ENCODE results near the gene TCF4.

TCF4 gene

GRCh38 chr18:55384551-55385275 is 203.3 kb downstream of the TCF4 start:
- Histone ChIP-seq H3K9me3 (ENCODE audit: control insufficient read depth, low read depth, low read length) (peaks cover 7% of the 10 kb centered on the region), H3K4me1 (ENCODE audit: control insufficient read depth, low read depth, low read length) (peaks cover 7% of the 10 kb centered on the region), H3K27me3 (ENCODE audit: control insufficient read depth, insufficient read depth, low read length) (no peaks in the 10 kb centered on the region), H3K4me3 (ENCODE audit: low read length) (no peak overlapping the region), H3K36me3 (ENCODE audit: control insufficient read depth, low read depth, low read length) (no peaks in the 10 kb centered on the region), H3K27ac (ENCODE audit: low read length) (no peak overlapping the region), H3K9ac (ENCODE audit: low read length) (no peak overlapping the region)

GRCh38 chr18:55384115-55384514 is 203.9 kb downstream of the TCF4 start:
- H3K9ac ChIP-seq (ENCODE audit: low read length) = no peak overlapping the region
- no peak overlapping the region for H3K27ac ChIP-seq (ENCODE audit: low read length)
- H3K27me3 ChIP-seq (ENCODE audit: control insufficient read depth, insufficient read depth, low read length) = no peaks in the 10 kb centered on the region
- H3K36me3 ChIP-seq (ENCODE audit: control insufficient read depth, low read depth, low read length) = no peaks in the 10 kb centered on the region
- H3K9me3 ChIP-seq (ENCODE audit: control insufficient read depth, low read depth, low read length) = peaks cover 7% of the 10 kb centered on the region
- H3K4me1 ChIP-seq (ENCODE audit: control insufficient read depth, low read depth, low read length) = peaks cover 7% of the 10 kb centered on the region
- no peak overlapping the region for H3K4me3 ChIP-seq (ENCODE audit: low read length)

- peaks cover 7% of the 10 kb centered on the region for H3K4me1 ChIP-seq (ENCODE audit: control insufficient read depth, low read depth, low read length)
- no peak overlapping the region for H3K27ac ChIP-seq (ENCODE audit: low read length)
- H3K9ac ChIP-seq (ENCODE audit: low read length) = no peak overlapping the region
- H3K9me3 ChIP-seq (ENCODE audit: control insufficient read depth, low read depth, low read length) = peaks cover 7% of the 10 kb centered on the region
- no peak overlapping the region for H3K4me3 ChIP-seq (ENCODE audit: low read length)
- no peaks in the 10 kb centered on the region for H3K36me3 ChIP-seq (ENCODE audit: control insufficient read depth, low read depth, low read length)
- H3K27me3 ChIP-seq (ENCODE audit: control insufficient read depth, insufficient read depth, low read length) = no peaks in the 10 kb centered on the region
These were observed 205.7 kb downstream of the TCF4 start for GRCh38 chr18:55382277-55382805.

- no peak overlapping the region for H3K9ac ChIP-seq (ENCODE audit: low read length)
These were observed 206.7 kb downstream of the TCF4 start for GRCh38 chr18:55381277-55381676.

GRCh38 chr18:55380589-55380988 is 207.4 kb downstream of the TCF4 start:
- H3K9ac ChIP-seq (ENCODE audit: low read length) = no peak overlapping the region
- no peaks in the 10 kb centered on the region for H3K36me3 ChIP-seq (ENCODE audit: control insufficient read depth, low read depth, low read length)
- H3K4me1 ChIP-seq (ENCODE audit: control insufficient read depth, low read depth, low read length) = peaks cover 7% of the 10 kb centered on the region
- H3K9me3 ChIP-seq (ENCODE audit: control insufficient read depth, low read depth, low read length) = peaks cover 7% of the 10 kb centered on the region
- no peak overlapping the region for H3K27ac ChIP-seq (ENCODE audit: low read length)
- H3K27me3 ChIP-seq (ENCODE audit: control insufficient read depth, insufficient read depth, low read length) = no peaks in the 10 kb centered on the region
- H3K4me3 ChIP-seq (ENCODE audit: low read length) = no peak overlapping the region

More at GRCh38 chr18:55381277-55381676, 206.7 kb downstream of the TCF4 start:
- Histone ChIP-seq H3K27me3 (ENCODE audit: control insufficient read depth, insufficient read depth, low read length) (no peaks in the 10 kb centered on the region), H3K9me3 (ENCODE audit: control insufficient read depth, low read depth, low read length) (peaks cover 7% of the 10 kb centered on the region), H3K27ac (ENCODE audit: low read length) (no peak overlapping the region), H3K4me1 (ENCODE audit: control insufficient read depth, low read depth, low read length) (peaks cover 7% of the 10 kb centered on the region), H3K36me3 (ENCODE audit: control insufficient read depth, low read depth, low read length) (no peaks in the 10 kb centered on the region), H3K4me3 (ENCODE audit: low read length) (no peak overlapping the region)

GRCh38 chr18:55376387-55376786 is 211.6 kb downstream of the TCF4 start:
- Histone ChIP-seq H3K9me3 (ENCODE audit: control insufficient read depth, low read depth, low read length) (no peaks in the 10 kb centered on the region), H3K4me3 (ENCODE audit: low read length) (no peak overlapping the region), H3K9ac (ENCODE audit: low read length) (no peak overlapping the region), H3K27me3 (ENCODE audit: control insufficient read depth, insufficient read depth, low read length) (no peaks in the 10 kb centered on the region), H3K36me3 (ENCODE audit: control insufficient read depth, low read depth, low read length) (no peaks in the 10 kb centered on the region), H3K27ac (ENCODE audit: low read length) (no peak overlapping the region), H3K4me1 (ENCODE audit: control insufficient read depth, low read depth, low read length) (peaks cover 5% of the 10 kb centered on the region)

- Histone ChIP-seq H3K4me1 (ENCODE audit: control insufficient read depth, low read depth, low read length) (peaks cover 3% of the 10 kb centered on the region), H3K9ac (ENCODE audit: low read length) (no peak overlapping the region), H3K27ac (ENCODE audit: low read length) (no peak overlapping the region), H3K9me3 (ENCODE audit: control insufficient read depth, low read depth, low read length) (no peaks in the 10 kb centered on the region), H3K4me3 (ENCODE audit: low read length) (no peak overlapping the region), H3K36me3 (ENCODE audit: control insufficient read depth, low read depth, low read length) (no peaks in the 10 kb centered on the region), H3K27me3 (ENCODE audit: control insufficient read depth, insufficient read depth, low read length) (no peaks in the 10 kb centered on the region)
These were observed 212.1 kb downstream of the TCF4 start for GRCh38 chr18:55375930-55376329.

- Histone ChIP-seq H3K4me3 (ENCODE audit: low read length) (no peak overlapping the region), H3K4me1 (ENCODE audit: control insufficient read depth, low read depth, low read length) (no peaks in the 10 kb centered on the region), H3K9me3 (ENCODE audit: control insufficient read depth, low read depth, low read length) (no peaks in the 10 kb centered on the region), H3K9ac (ENCODE audit: low read length) (no peak overlapping the region), H3K36me3 (ENCODE audit: control insufficient read depth, low read depth, low read length) (no peaks in the 10 kb centered on the region), H3K27ac (ENCODE audit: low read length) (no peak overlapping the region), H3K27me3 (ENCODE audit: control insufficient read depth, insufficient read depth, low read length) (no peaks in the 10 kb centered on the region)
These were observed 213.3 kb downstream of the TCF4 start for GRCh38 chr18:55374741-55375140.

GRCh38 chr18:55372209-55372608 is 215.8 kb downstream of the TCF4 start:
- Histone ChIP-seq H3K27ac (ENCODE audit: low read length) (no peak overlapping the region), H3K4me3 (ENCODE audit: low read length) (no peak overlapping the region), H3K9ac (ENCODE audit: low read length) (no peak overlapping the region), H3K4me1 (ENCODE audit: control insufficient read depth, low read depth, low read length) (no peaks in the 10 kb centered on the region), H3K36me3 (ENCODE audit: control insufficient read depth, low read depth, low read length) (no peaks in the 10 kb centered on the region), H3K9me3 (ENCODE audit: control insufficient read depth, low read depth, low read length) (no peaks in the 10 kb centered on the region), H3K27me3 (ENCODE audit: control insufficient read depth, insufficient read depth, low read length) (no peaks in the 10 kb centered on the region)

- H3K27ac ChIP-seq (ENCODE audit: low read length) = no peak overlapping the region
- no peaks in the 10 kb centered on the region for H3K9me3 ChIP-seq (ENCODE audit: control insufficient read depth, low read depth, low read length)
- H3K27me3 ChIP-seq (ENCODE audit: control insufficient read depth, insufficient read depth, low read length) = no peaks in the 10 kb centered on the region
- no peak overlapping the region for H3K9ac ChIP-seq (ENCODE audit: low read length)
- no peak overlapping the region for H3K4me3 ChIP-seq (ENCODE audit: low read length)
- H3K36me3 ChIP-seq (ENCODE audit: control insufficient read depth, low read depth, low read length) = no peaks in the 10 kb centered on the region
- H3K4me1 ChIP-seq (ENCODE audit: control insufficient read depth, low read depth, low read length) = no peaks in the 10 kb centered on the region
These were observed 217.1 kb downstream of the TCF4 start for GRCh38 chr18:55370936-55371335.

- H3K36me3 ChIP-seq (ENCODE audit: control insufficient read depth, low read depth, low read length) = no peaks in the 10 kb centered on the region
These were observed 218.6 kb downstream of the TCF4 start for GRCh38 chr18:55369346-55369745.

GRCh38 chr18:55365342-55365741 is 222.7 kb downstream of the TCF4 start:
- Histone ChIP-seq H3K27ac (ENCODE audit: low read length) (no peak overlapping the region), H3K9ac (ENCODE audit: low read length) (no peak overlapping the region), H3K4me3 (ENCODE audit: low read length) (no peak overlapping the region), H3K27me3 (ENCODE audit: control insufficient read depth, insufficient read depth, low read length) (no peaks in the 10 kb centered on the region), H3K36me3 (ENCODE audit: control insufficient read depth, low read depth, low read length) (no peaks in the 10 kb centered on the region), H3K9me3 (ENCODE audit: control insufficient read depth, low read depth, low read length) (no peaks in the 10 kb centered on the region), H3K4me1 (ENCODE audit: control insufficient read depth, low read depth, low read length) (peaks cover 4% of the 10 kb centered on the region)

More at GRCh38 chr18:55369346-55369745, 218.6 kb downstream of the TCF4 start:
- Histone ChIP-seq H3K27ac (ENCODE audit: low read length) (no peak overlapping the region), H3K27me3 (ENCODE audit: control insufficient read depth, insufficient read depth, low read length) (no peaks in the 10 kb centered on the region), H3K4me3 (ENCODE audit: low read length) (no peak overlapping the region), H3K9ac (ENCODE audit: low read length) (no peak overlapping the region), H3K4me1 (ENCODE audit: control insufficient read depth, low read depth, low read length) (no peaks in the 10 kb centered on the region), H3K9me3 (ENCODE audit: control insufficient read depth, low read depth, low read length) (no peaks in the 10 kb centered on the region)

Data from iPS-18a (cell line).